ENCODE measurements around the gene USP17L10.
"Not testable (repeated sequence)": the region's sequence is repeated elsewhere in the genome, so short reads cannot be mapped to it uniquely, and the experiment has no call there.

GRCh38 chr4:9247953-9248680, 37.7 kb downstream of the USP17L10 start, which contains the start of gene USP17L18:
- TF ChIP-seq CTCF, POLR2A, EP300 (IDR thresholded peaks at IDR 0.05): not testable (repeated sequence)

Measured in sigmoid colon (tissue), 4 donors.